Lower leg skin (tissue), 3 donors: ENCODE data around the gene UBE2D4.
"Not testable (repeated sequence)": the region's sequence is repeated elsewhere in the genome, so short reads cannot be mapped to it uniquely, and the experiment has no call there.

ENCODE experiments used
- POLR2A ChIP-seq, 2 donors: fragments of 450-650 bp; IDR thresholded peaks; one replicate each; pipeline ENCODE4 v1.6.1; 2016 to 2017; ENCODE audit warnings: antibody characterized with exemption in 2 of 2, mild to moderate bottlenecking in 1 of 2, moderate library complexity in 1 of 2
- TF ChIP-seq, protein P1 (sequence below), 3 donors: fragments of 450-650 bp; IDR thresholded peaks; one replicate each; pipeline ENCODE4 v1.5.1; 2016; ENCODE audit warnings: antibody characterized with exemption in 3 of 3, mild to moderate bottlenecking in 3 of 3, moderate library complexity in 2 of 3

DNA sequence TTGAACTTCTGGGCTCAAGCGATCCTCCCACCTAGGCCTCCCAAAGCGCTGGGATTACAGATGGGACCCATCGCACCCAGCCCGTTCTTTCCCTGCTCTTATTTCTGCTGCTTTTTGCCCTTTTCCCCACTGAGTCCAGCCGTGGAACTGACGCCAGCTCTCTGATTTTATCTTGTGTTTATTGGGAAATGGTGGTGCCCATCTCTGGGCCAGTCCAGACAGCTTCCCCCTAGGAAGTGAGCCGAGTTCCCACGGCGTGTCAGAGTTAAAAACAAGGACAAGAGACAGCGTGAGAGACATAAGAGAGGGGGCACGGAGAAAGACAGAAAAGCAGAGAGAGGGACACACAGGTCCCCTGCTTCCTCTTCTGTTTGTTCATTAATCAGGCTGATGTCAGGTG lies 51.9 kb downstream of the UBE2D4 start:
- TF ChIP-seq, protein P1, sequence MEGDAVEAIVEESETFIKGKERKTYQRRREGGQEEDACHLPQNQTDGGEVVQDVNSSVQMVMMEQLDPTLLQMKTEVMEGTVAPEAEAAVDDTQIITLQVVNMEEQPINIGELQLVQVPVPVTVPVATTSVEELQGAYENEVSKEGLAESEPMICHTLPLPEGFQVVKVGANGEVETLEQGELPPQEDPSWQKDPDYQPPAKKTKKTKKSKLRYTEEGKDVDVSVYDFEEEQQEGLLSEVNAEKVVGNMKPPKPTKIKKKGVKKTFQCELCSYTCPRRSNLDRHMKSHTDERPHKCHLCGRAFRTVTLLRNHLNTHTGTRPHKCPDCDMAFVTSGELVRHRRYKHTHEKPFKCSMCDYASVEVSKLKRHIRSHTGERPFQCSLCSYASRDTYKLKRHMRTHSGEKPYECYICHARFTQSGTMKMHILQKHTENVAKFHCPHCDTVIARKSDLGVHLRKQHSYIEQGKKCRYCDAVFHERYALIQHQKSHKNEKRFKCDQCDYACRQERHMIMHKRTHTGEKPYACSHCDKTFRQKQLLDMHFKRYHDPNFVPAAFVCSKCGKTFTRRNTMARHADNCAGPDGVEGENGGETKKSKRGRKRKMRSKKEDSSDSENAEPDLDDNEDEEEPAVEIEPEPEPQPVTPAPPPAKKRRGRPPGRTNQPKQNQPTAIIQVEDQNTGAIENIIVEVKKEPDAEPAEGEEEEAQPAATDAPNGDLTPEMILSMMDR (IDR thresholded peaks at IDR 0.05) = not testable (repeated sequence)
- TF ChIP-seq POLR2A (IDR thresholded peaks at IDR 0.05) = not testable (repeated sequence)
